ENCODE data around the gene ASAP2.

ASAP2 gene

GRCh38 chr2:9236867-9237266, 30.3 kb downstream of the ASAP2 start:
- TF ChIP-seq CTCF (IDR thresholded peaks at IDR 0.05; ENCODE audit: low read length) (no peak), EZH2phosphoT487 (IDR thresholded peaks at IDR 0.05; ENCODE audit: low read length) (no peak), EZH2 (optimal IDR thresholded peaks at IDR 0.05; ENCODE audit: low read depth, low read length) (no peak)
- Histone ChIP-seq H3K9me3 (replicated peaks; ENCODE audit: insufficient read depth, low read length) (no peaks in the 10 kb centered on the region), H2AFZ (ENCODE audit: low read length) (no peak overlapping the region), H3K4me3 (ENCODE audit: low read length) (no peak overlapping the region), H3K4me1 (ENCODE audit: low read length) (no peaks in the 10 kb centered on the region), H3K4me2 (ENCODE audit: low read depth, low read length) (no peak overlapping the region), H4K20me1 (ENCODE audit: insufficient read depth, low read length) (no peaks in the 10 kb centered on the region), H3F3A (ENCODE audit: insufficient read depth, low read length) (no peaks in the 10 kb centered on the region), H3K36me3 (replicated peaks; ENCODE audit: insufficient read depth, low read length) (no peaks in the 10 kb centered on the region), H3K79me2 (ENCODE audit: low read length) (no peaks in the 10 kb centered on the region), H3K9ac (ENCODE audit: low read length) (no peak overlapping the region), H3K27me3 (replicated peaks; ENCODE audit: insufficient read depth, low read length) (no peaks in the 10 kb centered on the region), H3K27ac (ENCODE audit: low read length) (no peak overlapping the region), H3K9me2 (replicated peaks; ENCODE audit: insufficient read depth, low read length) (no peaks in the 10 kb centered on the region)
- DNase-seq, result no peak

- Histone ChIP-seq H3K9me3 (replicated peaks; ENCODE audit: insufficient read depth, low read length) (no peaks in the 10 kb centered on the region), H3K4me3 (ENCODE audit: low read length) (no peak overlapping the region), H3K27ac (ENCODE audit: low read length) (no peak overlapping the region), H3K36me3 (replicated peaks; ENCODE audit: insufficient read depth, low read length) (no peaks in the 10 kb centered on the region), H4K20me1 (ENCODE audit: insufficient read depth, low read length) (no peaks in the 10 kb centered on the region), H3K4me2 (ENCODE audit: low read depth, low read length) (no peak overlapping the region), H2AFZ (ENCODE audit: low read length) (no peak overlapping the region), H3F3A (ENCODE audit: insufficient read depth, low read length) (no peaks in the 10 kb centered on the region), H3K79me2 (ENCODE audit: low read length) (no peaks in the 10 kb centered on the region), H3K9me2 (replicated peaks; ENCODE audit: insufficient read depth, low read length) (no peaks in the 10 kb centered on the region), H3K27me3 (replicated peaks; ENCODE audit: insufficient read depth, low read length) (no peaks in the 10 kb centered on the region), H3K4me1 (ENCODE audit: low read length) (no peaks in the 10 kb centered on the region), H3K9ac (ENCODE audit: low read length) (no peak overlapping the region)
- no peak for TF ChIP-seq EZH2phosphoT487 (IDR thresholded peaks at IDR 0.05; ENCODE audit: low read length)
- no peak for TF ChIP-seq EZH2 (optimal IDR thresholded peaks at IDR 0.05; ENCODE audit: low read depth, low read length)
- no peak for TF ChIP-seq CTCF (IDR thresholded peaks at IDR 0.05; ENCODE audit: low read length)
- DNase-seq, result no peak
Observed at GRCh38 chr2:9237831-9238230, 31.2 kb downstream of the ASAP2 start.

- Histone ChIP-seq H3K9ac (ENCODE audit: low read length) (no peak overlapping the region), H3K27ac (ENCODE audit: low read length) (no peak overlapping the region), H3K79me2 (ENCODE audit: low read length) (no peaks in the 10 kb centered on the region), H3K4me2 (ENCODE audit: low read depth, low read length) (no peak overlapping the region), H3K27me3 (replicated peaks; ENCODE audit: insufficient read depth, low read length) (no peaks in the 10 kb centered on the region), H3K4me3 (ENCODE audit: low read length) (no peak overlapping the region), H3F3A (ENCODE audit: insufficient read depth, low read length) (no peaks in the 10 kb centered on the region), H2AFZ (ENCODE audit: low read length) (no peak overlapping the region), H3K9me2 (replicated peaks; ENCODE audit: insufficient read depth, low read length) (no peaks in the 10 kb centered on the region), H3K36me3 (replicated peaks; ENCODE audit: insufficient read depth, low read length) (no peaks in the 10 kb centered on the region), H3K4me1 (ENCODE audit: low read length) (no peaks in the 10 kb centered on the region), H3K9me3 (replicated peaks; ENCODE audit: insufficient read depth, low read length) (no peaks in the 10 kb centered on the region), H4K20me1 (ENCODE audit: insufficient read depth, low read length) (no peaks in the 10 kb centered on the region)
- TF ChIP-seq EZH2phosphoT487 (IDR thresholded peaks at IDR 0.05; ENCODE audit: low read length) (no peak), CTCF (IDR thresholded peaks at IDR 0.05; ENCODE audit: low read length) (no peak), EZH2 (optimal IDR thresholded peaks at IDR 0.05; ENCODE audit: low read depth, low read length) (no peak)
- no peak for DNase-seq
Observed at GRCh38 chr2:9238591-9239326, 32.1 kb downstream of the ASAP2 start.
